GM12878 (cell line): ENCODE results near the gene TBXAS1. TPM values are rescaled to one million over a fixed set of nuclear protein-coding genes. Genes with fewer than 3 reads are reported as not detected.

Source experiments
- ATAC-seq: fragments of 200-7000 bp; cut with Tn5 transposase; 3 replicates; pipeline ENCODE4 v1.9.1; 2020; ENCODE audit warnings: mild to moderate bottlenecking, moderate library complexity
- BruUV-seq: library from RNA; stranded (reverse); fragments of 400-500 nt; replicated peaks from 2 replicates; lab custom pipeline; 2021; lab: Mats Ljungman, UMichigan
- CTCF ChIA-PET: fragments of 300-600 bp; sonication (Branson Sonifier 250); formaldehyde crosslinking; extraction: SDS; loops from one replicate; lab custom pipeline; 2021; ENCODE audit warnings: inconsistent platforms; lab: Yijun Ruan, JAX
- POLR2A ChIA-PET: fragments of 350-600 bp; formaldehyde crosslinking; extraction: SDS; loops from one replicate; lab custom pipeline; 2021; ENCODE audit warnings: inconsistent platforms; lab: Charles Lee
- RAD21 ChIA-PET: fragments of 300-600 bp; sonication (Branson Sonifier 250); formaldehyde crosslinking; loops from one replicate; lab custom pipeline; 2023; ENCODE audit warnings: antibody characterized with exemption; ENCODE audit not compliant: unreplicated experiment; lab: Charles Lee
- SMC1A ChIA-PET: fragments of 300-600 bp; sonication (Branson Sonifier 250); formaldehyde crosslinking; loops from one replicate; lab custom pipeline; 2023; ENCODE audit not compliant: unreplicated experiment, uncharacterized antibody; lab: Charles Lee
- DNase-seq: peaks from one replicate; pipeline ENCODE4 v3.0.0-alpha.2; 2011; ENCODE audit warnings: low read depth, low spot score
- FAIRE-seq: peaks from 3 replicates; lab custom pipeline; 2011; peaks lifted over from hg19 to GRCh38; lab: Jason Lieb, UNC
- H2AFZ ChIP-seq: 2 replicates; pipeline ENCODE4 v1.6.0; 2011; ENCODE audit warnings: low read depth, low read length, control low read depth; ENCODE audit not compliant: control insufficient read depth
- H3K27ac ChIP-seq: 2 replicates; pipeline ENCODE4 v1.5.1; 2011; ENCODE audit warnings: control low read depth; ENCODE audit not compliant: control insufficient read depth, insufficient read depth
- H3K27me3 ChIP-seq, 2 experiments: replicated peaks in 1 of 2; 2 replicates each; pipeline versions ENCODE4 v1.6.0 to v1.6.1; 2011; ENCODE audit warnings: low read length in 1 of 2; ENCODE audit not compliant: control insufficient read depth in 2 of 2, insufficient read depth in 2 of 2
- H3K36me3 ChIP-seq, 2 experiments: 2 replicates each; pipeline ENCODE4 v1.5.1; 2011; ENCODE audit warnings: low read length in 1 of 2; ENCODE audit not compliant: control insufficient read depth in 2 of 2, insufficient read depth in 2 of 2
- H3K4me1 ChIP-seq: 2 replicates; pipeline ENCODE4 v1.6.1; 2011; ENCODE audit warnings: mild to moderate bottlenecking, low read length, moderate library complexity, mixed read lengths; ENCODE audit not compliant: control insufficient read depth, insufficient read depth
- H3K4me2 ChIP-seq: 2 replicates; pipeline ENCODE4 v1.6.0; 2011; ENCODE audit warnings: control low read depth; ENCODE audit not compliant: control insufficient read depth, insufficient read depth
- H3K4me3 ChIP-seq: fragments of 200-600 bp; sonication (generic); 2 replicates; pipeline ENCODE4 v1.5.1; 2016
- H3K79me2 ChIP-seq: 2 replicates; pipeline ENCODE4 v1.6.0; 2011; ENCODE audit warnings: low read length; ENCODE audit not compliant: control insufficient read depth, insufficient read depth
- H3K9ac ChIP-seq: 2 replicates; pipeline ENCODE4 v1.8.0; 2011; ENCODE audit warnings: low read length, control low read depth, mixed read lengths; ENCODE audit not compliant: control insufficient read depth, insufficient read depth
- H3K9me3 ChIP-seq: replicated peaks from 3 replicates; pipeline ENCODE4 v1.5.1; 2011; ENCODE audit warnings: mild to moderate bottlenecking, low read length; ENCODE audit not compliant: control insufficient read depth, insufficient read depth
- H4K20me1 ChIP-seq: 2 replicates; pipeline ENCODE4 v1.6.0; 2011; ENCODE audit not compliant: control insufficient read depth, insufficient read depth
- IKZF2 ChIP-seq, 2 experiments: fragments of 450-650 bp; IDR thresholded peaks; 2 replicates each; pipeline ENCODE4 v1.6.1; 2017; ENCODE audit warnings: mild to moderate bottlenecking in 2 of 2, moderate library complexity in 2 of 2
- MEF2B ChIP-seq: fragments of 450-650 bp; IDR thresholded peaks from 2 replicates; pipeline ENCODE4 v1.6.1; 2018; ENCODE audit warnings: mild to moderate bottlenecking, moderate library complexity; ENCODE audit not compliant: partially characterized antibody, poor library complexity, severe bottlenecking
- PRDM15 ChIP-seq: fragments of 450-650 bp; formaldehyde crosslinking; IDR thresholded peaks from 2 replicates; pipeline ENCODE4 v1.4.0; 2020; ENCODE audit warnings: mild to moderate bottlenecking, moderate library complexity
- RAD21 ChIP-seq: IDR thresholded peaks from 2 replicates; pipeline ENCODE4 v1.6.1; 2011; ENCODE audit warnings: mild to moderate bottlenecking, low read depth, low read length, moderate library complexity; ENCODE audit not compliant: insufficient read depth
- ZNF384 ChIP-seq: IDR thresholded peaks from 2 replicates; pipeline ENCODE4 v1.6.1; 2012; ENCODE audit warnings: low read depth, mild to moderate bottlenecking, low read length, improper control_type of control experiment, borderline replicate concordance
- WGBS: methylation state at CpG from one replicate; pipeline ENCODE4 v1.1.6; 2016; ENCODE audit warnings: low lambda C conversion rate; ENCODE audit not compliant: insufficient replicate concordance, insufficient coverage; ENCODE audit errors: missing lambda C conversion rate; 5-methylcytosine and 5-hydroxymethylcytosine counted together
- in situ Hi-C: fragments of 300-500 bp; cut with MboI; formaldehyde crosslinking; loops from 9 replicates; pipeline ENCODE4 v1.14.3; 2018; ENCODE audit warnings: mixed read lengths
- intact Hi-C: fragments of 100-400 bp; cut with micrococcal nuclease; formaldehyde crosslinking; loops from one replicate; pipeline ENCODE4 v1.14.2; 2022; ENCODE audit not compliant: unreplicated experiment
- polyA plus RNA-seq, 11 experiments: library from polyadenylated mRNA; depleted of rRNA in 4 of 11; unstranded in 6 of 11; stranded (reverse) in 5 of 11; fragments of >200 nt; fragmentation: Nextera tagmentation in 4 of 11; fragmentation: Illumina TruSeq in 1 of 11; extraction: Ambion mirVana in 4 of 11; extraction: Trizol in 1 of 11; gene quantifications; 1 replicate in 1 of 11; 2 replicates in 10 of 11; pipeline versions ENCODE4 v1.2.1 to v1.2.3, GENCODE V29; 2011 to 2016; ENCODE audit warnings: inconsistent platforms in 2 of 11, missing spikeins in 2 of 11, low read depth in 1 of 11
- total RNA-seq, 4 experiments: library from RNA; depleted of rRNA in 3 of 4; stranded (reverse); fragments of >200 nt in 3 of 4; fragmentation: Illumina TruSeq in 1 of 4; extraction: Trizol in 1 of 4; gene quantifications; 2 replicates each; pipeline versions ENCODE4 v1.2.1 to v1.2.3, GENCODE V29; 2013 to 2021
- TF ChIP-seq, protein P1 (sequence below): fragments of 450-650 bp; IDR thresholded peaks from 2 replicates; pipeline ENCODE4 v1.6.1; 2014; ENCODE audit warnings: mild to moderate bottlenecking
- TF ChIP-seq, protein P2 (sequence below): fragments of 150-350 bp; IDR thresholded peaks from 2 replicates; pipeline ENCODE4 v1.6.1; 2016; ENCODE audit warnings: low read depth, low read length

TBXAS1 gene
- total and polyA plus RNA-seq, 10 of the 15 experiments (the other 5 are each of a cell fraction or from before 2014, with no cell fraction given): 1.5 to 32.7 (median 16.3) TPM

DNA sequence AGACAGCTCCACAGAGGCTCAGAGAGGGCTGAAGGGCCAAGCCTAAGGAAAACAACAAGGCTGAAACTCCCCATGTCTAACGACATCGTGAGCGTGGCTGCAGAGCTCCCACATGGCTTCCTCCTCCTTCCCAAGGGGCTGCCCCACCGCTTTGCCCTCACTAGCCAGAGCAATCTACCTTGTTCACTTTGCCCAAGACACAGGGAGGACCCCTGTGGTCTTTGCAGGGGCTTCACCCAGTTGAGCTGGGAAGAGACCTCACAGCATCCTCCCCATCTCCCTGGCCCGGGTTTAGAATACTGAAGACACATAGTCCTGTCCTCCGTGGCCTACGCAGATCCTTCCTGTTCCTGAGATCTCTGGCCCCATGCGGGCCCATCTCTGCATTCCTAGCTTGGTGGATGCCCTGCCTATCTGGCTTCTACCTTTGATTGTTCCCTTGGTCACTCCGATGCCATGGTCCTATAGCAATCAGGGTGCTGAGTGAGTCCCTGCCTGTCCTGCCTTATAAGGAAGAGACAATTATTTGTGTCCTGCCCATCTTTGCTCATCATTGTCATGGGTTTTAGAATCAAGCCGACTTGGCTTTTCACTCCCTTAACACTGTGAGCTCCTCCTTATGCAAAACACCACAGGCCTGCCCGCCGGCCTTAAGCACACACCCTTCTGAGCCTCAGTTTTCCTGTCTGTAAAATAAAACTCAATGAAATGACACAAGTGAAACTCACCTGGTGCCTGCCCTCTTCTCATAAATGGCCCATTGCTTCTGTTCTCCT lies 160.5 kb downstream of the TBXAS1 start:
- Histone ChIP-seq H3K36me3 (no peaks in the 10 kb centered on the region), H3K4me2 (no peak overlapping the region), H3K27ac (no peak overlapping the region), H3K79me2 (no peaks in the 10 kb centered on the region), H3K9ac (no peak overlapping the region), H4K20me1 (no peaks in the 10 kb centered on the region), H3K27me3 (no peaks in the 10 kb centered on the region; a peak in 1 of 4 replicates), H3K9me3 (no peaks in the 10 kb centered on the region), H3K4me3 (no peak overlapping the region), H2AFZ (no peak overlapping the region), H3K4me1 (no peaks in the 10 kb centered on the region)
- ChIA-PET CTCF (interaction anchor here (1.4 kb wide), 1 partner anchor 344 kb away, joined by 4 read pairs; no protein-coding TSS in a partner anchor), SMC1A (interaction anchor here (0.9 kb wide), 1 partner anchor 92 kb away, joined by 3 read pairs; no protein-coding TSS in a partner anchor), POLR2A (no interaction called here), RAD21 (no interaction called here)
- ATAC-seq (no peak), DNase-seq (no peak), FAIRE-seq (no peak)
- intact Hi-C loops (no loop called here), in situ Hi-C loops (no loop called here)
- no peak for TF ChIP-seq ZNF384
- TF ChIP-seq IKZF2 (IDR thresholded peaks at IDR 0.05): no peak
- TF ChIP-seq, protein P1, sequence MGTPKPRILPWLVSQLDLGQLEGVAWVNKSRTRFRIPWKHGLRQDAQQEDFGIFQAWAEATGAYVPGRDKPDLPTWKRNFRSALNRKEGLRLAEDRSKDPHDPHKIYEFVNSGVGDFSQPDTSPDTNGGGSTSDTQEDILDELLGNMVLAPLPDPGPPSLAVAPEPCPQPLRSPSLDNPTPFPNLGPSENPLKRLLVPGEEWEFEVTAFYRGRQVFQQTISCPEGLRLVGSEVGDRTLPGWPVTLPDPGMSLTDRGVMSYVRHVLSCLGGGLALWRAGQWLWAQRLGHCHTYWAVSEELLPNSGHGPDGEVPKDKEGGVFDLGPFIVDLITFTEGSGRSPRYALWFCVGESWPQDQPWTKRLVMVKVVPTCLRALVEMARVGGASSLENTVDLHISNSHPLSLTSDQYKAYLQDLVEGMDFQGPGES: no peak
- 77% methylated on average over 12 of the region's 12 CpGs for WGBS
- BruUV-seq: no TSS peak

DNA sequence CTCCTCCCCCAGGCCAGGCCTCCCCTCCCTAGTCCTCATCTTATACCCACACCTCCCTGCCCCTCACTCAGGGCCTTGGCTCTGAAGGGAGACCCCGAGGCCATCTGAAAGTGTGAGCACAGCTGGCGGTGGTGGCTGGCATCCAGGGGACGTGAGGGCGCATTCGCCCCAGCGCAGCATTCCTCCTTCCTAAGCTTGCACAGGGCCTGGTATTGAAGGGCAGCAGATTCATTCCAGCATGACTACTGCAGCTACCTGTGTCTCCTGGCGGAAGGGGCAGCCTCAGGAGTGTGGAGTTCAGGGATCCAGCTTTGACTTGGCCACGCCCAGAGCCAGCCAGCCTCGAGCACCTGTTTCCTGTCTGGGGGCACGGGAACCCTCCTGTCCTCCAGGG lies 161.1 kb downstream of the TBXAS1 start:
- FAIRE-seq (no peak), DNase-seq (no peak), ATAC-seq (no peak)
- Histone ChIP-seq H3K27ac (no peak overlapping the region), H3K27me3 (no peaks in the 10 kb centered on the region; a peak in 1 of 4 replicates), H3K36me3 (no peaks in the 10 kb centered on the region), H3K9ac (no peak overlapping the region), H3K4me2 (no peak overlapping the region), H3K9me3 (no peaks in the 10 kb centered on the region), H3K79me2 (no peaks in the 10 kb centered on the region), H3K4me3 (no peak overlapping the region), H2AFZ (no peak overlapping the region), H4K20me1 (no peaks in the 10 kb centered on the region), H3K4me1 (no peaks in the 10 kb centered on the region)
- WGBS: 69% methylated on average over 10 of the region's 10 CpGs
- ChIA-PET SMC1A (no interaction called here), POLR2A (no interaction called here), RAD21 (no interaction called here), CTCF (interaction anchor here (1.4 kb wide), 1 partner anchor 344 kb away, joined by 4 read pairs; no protein-coding TSS in a partner anchor)
- in situ Hi-C loops (no loop called here), intact Hi-C loops (no loop called here)
- BruUV-seq: no TSS peak
- no peak for TF ChIP-seq MEF2B
- no peak for TF ChIP-seq PRDM15 (CRISPR knock-in tag)
- TF ChIP-seq RAD21: no peak
- TF ChIP-seq, protein P2, sequence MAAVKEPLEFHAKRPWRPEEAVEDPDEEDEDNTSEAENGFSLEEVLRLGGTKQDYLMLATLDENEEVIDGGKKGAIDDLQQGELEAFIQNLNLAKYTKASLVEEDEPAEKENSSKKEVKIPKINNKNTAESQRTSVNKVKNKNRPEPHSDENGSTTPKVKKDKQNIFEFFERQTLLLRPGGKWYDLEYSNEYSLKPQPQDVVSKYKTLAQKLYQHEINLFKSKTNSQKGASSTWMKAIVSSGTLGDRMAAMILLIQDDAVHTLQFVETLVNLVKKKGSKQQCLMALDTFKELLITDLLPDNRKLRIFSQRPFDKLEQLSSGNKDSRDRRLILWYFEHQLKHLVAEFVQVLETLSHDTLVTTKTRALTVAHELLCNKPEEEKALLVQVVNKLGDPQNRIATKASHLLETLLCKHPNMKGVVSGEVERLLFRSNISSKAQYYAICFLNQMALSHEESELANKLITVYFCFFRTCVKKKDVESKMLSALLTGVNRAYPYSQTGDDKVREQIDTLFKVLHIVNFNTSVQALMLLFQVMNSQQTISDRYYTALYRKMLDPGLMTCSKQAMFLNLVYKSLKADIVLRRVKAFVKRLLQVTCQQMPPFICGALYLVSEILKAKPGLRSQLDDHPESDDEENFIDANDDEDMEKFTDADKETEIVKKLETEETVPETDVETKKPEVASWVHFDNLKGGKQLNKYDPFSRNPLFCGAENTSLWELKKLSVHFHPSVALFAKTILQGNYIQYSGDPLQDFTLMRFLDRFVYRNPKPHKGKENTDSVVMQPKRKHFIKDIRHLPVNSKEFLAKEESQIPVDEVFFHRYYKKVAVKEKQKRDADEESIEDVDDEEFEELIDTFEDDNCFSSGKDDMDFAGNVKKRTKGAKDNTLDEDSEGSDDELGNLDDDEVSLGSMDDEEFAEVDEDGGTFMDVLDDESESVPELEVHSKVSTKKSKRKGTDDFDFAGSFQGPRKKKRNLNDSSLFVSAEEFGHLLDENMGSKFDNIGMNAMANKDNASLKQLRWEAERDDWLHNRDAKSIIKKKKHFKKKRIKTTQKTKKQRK: no peak
